Esophagus squamous epithelium (tissue), 5 donors: ENCODE results near the gene RPS8. TPM values are rescaled to one million over a fixed set of nuclear protein-coding genes. Genes with fewer than 3 reads are reported as not detected.
A peak's percentile ranks its signal among the peaks of the same experiment; 100 is the strongest.

Experiments
- DNase-seq: peaks from one replicate; lab custom pipeline; 2025; lab: John Stamatoyannopoulos, UW
- H3K27ac ChIP-seq, 4 donors: fragments of 200-600 bp; sonication (generic); one replicate each; pipeline ENCODE4 v1.5.1; 2016 to 2019; ENCODE audit warnings: mild to moderate bottlenecking in 1 of 4
- H3K27me3 ChIP-seq, 4 donors: fragments of 200-600 bp; sonication (generic); 1 replicate in 3 of 4; 2 replicates in 1 of 4; pipeline versions ENCODE4 v1.5.1 to v1.6.0; 2017 to 2021; ENCODE audit warnings: antibody characterized with exemption in 1 of 4
- H3K36me3 ChIP-seq, 3 donors: fragments of 200-600 bp; sonication (generic); one replicate each; pipeline ENCODE4 v1.5.1; 2016 to 2019
- H3K4me1 ChIP-seq, 3 donors: fragments of 200-600 bp; sonication (generic); one replicate each; pipeline ENCODE4 v1.5.1; 2017 to 2019
- H3K4me3 ChIP-seq, 4 donors: fragments of 200-600 bp; sonication (generic); 1 replicate in 3 of 4; 2 replicates in 1 of 4; pipeline ENCODE4 v1.5.1; 2016 to 2019; ENCODE audit warnings: mild to moderate bottlenecking in 2 of 4, moderate library complexity in 1 of 4
- H3K9me3 ChIP-seq, 3 donors: fragments of 200-600 bp; sonication (generic); one replicate each; pipeline ENCODE4 v1.5.1; 2016 to 2019
- POLR2A ChIP-seq, 4 donors: fragments of 450-650 bp; IDR thresholded peaks; one replicate each; pipeline ENCODE4 v1.6.1; 2017; ENCODE audit warnings: antibody characterized with exemption in 4 of 4, mild to moderate bottlenecking in 4 of 4, moderate library complexity in 3 of 4
- WGBS, 2 donors: methylation state at CpG; one replicate each; pipeline ENCODE4 v1.1.5; 2018; 5-methylcytosine and 5-hydroxymethylcytosine counted together
- intact Hi-C: fragments of 100-400 bp; cut with DNase I; formaldehyde crosslinking; loops from one replicate; pipeline ENCODE4 v1.15.0; 2022
- total RNA-seq, 4 donors: library from RNA; depleted of rRNA; stranded (reverse); fragments of >200 nt; gene quantifications; one replicate each; pipeline ENCODE4 v1.1.0, GENCODE V29; 2016
- TF ChIP-seq, protein P1 (sequence below), 6 experiments: fragments of 450-650 bp in 4 of 6; fragments of 200-600 bp in 2 of 6; sonication (generic) in 2 of 6; IDR thresholded peaks; one replicate each; pipeline ENCODE4 v1.5.1; 2016 to 2019; ENCODE audit warnings: antibody characterized with exemption in 6 of 6, mild to moderate bottlenecking in 4 of 6, moderate library complexity in 4 of 6
- donor health status: DM: yes; HTN: yes; CAD: no.

The RPS8 gene
- total RNA-seq, 4 donors from 2014 or later, result 1,915 to 3,855 (median 2,689) TPM

DNA sequence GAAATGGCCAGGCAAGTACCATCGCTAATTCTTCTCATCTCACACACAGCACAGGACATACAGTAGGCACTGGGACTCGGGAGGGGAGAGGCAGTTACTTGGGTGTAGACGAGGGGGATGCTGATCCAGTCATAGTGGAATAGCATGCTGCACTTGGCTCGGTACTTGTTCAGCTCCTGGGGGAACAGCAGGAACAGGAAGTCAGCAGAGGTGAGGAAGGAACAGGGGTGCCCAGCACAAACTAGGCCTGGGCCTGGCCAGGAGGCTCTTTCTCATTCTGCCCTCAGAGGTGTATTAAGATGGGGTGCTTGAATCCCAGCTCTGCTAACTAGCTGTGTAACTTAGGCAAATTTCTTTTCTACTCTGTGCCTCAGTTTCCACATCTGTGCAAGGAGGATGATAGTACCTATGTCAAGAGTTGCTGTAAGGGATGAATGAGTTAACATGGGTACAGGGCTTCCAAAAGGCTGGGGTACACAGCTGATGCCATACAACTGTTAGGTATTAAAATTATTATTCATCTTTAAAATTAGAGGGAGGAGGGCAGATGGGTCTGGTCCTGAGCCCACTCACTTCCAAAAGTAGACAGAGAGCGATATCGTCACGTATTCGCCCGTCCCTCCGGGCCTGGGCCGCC, 10.3 kb downstream of the RPS8 start:
- H3K27ac ChIP-seq, result peak overlapping the region in 3 of 4 donors; percentile 24 to 81 (median 77)
- H3K9me3 ChIP-seq, result no peaks in the 10 kb centered on the region
- TF ChIP-seq, protein P1, sequence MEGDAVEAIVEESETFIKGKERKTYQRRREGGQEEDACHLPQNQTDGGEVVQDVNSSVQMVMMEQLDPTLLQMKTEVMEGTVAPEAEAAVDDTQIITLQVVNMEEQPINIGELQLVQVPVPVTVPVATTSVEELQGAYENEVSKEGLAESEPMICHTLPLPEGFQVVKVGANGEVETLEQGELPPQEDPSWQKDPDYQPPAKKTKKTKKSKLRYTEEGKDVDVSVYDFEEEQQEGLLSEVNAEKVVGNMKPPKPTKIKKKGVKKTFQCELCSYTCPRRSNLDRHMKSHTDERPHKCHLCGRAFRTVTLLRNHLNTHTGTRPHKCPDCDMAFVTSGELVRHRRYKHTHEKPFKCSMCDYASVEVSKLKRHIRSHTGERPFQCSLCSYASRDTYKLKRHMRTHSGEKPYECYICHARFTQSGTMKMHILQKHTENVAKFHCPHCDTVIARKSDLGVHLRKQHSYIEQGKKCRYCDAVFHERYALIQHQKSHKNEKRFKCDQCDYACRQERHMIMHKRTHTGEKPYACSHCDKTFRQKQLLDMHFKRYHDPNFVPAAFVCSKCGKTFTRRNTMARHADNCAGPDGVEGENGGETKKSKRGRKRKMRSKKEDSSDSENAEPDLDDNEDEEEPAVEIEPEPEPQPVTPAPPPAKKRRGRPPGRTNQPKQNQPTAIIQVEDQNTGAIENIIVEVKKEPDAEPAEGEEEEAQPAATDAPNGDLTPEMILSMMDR (IDR thresholded peaks at IDR 0.05), result no peak
- no peak for TF ChIP-seq POLR2A (IDR thresholded peaks at IDR 0.05)
- H3K36me3 ChIP-seq, result peaks cover 0 to 18% (median 7%) of the 10 kb centered on the region in 3 donors
- WGBS, 2 donors, result 35 to 39% methylated on average over 11 of the region's 11 CpGs
- no peaks in the 10 kb centered on the region for H3K27me3 ChIP-seq
- peaks cover 20 to 45% (median 27%) of the 10 kb centered on the region in 3 donors for H3K4me1 ChIP-seq
- peak overlapping the region in 3 of 4 donors; percentile 51 to 63 (median 57) for H3K4me3 ChIP-seq
- intact Hi-C loops, result loop anchor here (10.0 kb wide), 1 partner anchor 49 kb away; no protein-coding TSS in a partner anchor
- no peak for DNase-seq

DNA sequence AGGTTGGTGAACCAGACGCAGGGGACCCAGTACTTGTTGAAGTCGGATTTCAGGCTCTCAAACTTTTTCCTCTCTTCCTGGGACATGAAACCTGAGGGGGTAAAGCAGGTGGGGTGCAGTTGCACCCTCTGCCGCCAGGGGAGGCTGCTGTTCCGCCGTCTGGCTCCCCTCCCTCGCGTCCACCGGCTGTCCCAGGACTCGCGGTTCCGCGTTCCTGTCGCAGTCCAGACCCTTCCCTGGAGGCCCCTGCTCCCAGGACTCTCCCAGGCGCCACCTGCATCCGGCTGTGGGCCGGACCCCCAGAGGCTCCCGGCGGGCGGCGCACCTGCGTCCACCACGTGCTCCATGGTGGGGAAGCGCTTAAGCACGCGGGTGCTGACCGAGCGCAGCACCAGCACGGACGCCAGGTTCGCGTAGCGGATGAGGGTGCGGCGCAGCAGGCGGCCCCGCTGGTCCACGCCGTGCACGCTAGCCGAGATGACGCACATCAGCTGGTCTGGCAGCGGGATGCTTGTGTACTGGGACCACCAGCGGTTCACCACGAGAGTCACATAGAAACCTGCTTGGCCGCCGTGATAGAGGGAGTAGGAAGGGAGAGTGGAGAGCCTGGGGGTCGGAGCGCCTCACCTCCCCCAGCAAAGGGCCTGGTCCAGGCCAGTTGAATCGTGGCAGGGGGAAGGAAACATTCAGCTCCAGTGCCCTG, 10.9 kb downstream of the RPS8 start:
- TF ChIP-seq, protein P1 (IDR thresholded peaks at IDR 0.05), result peak; percentile 98 to 100 (median 100)
- TF ChIP-seq POLR2A (IDR thresholded peaks at IDR 0.05), result no peak
- WGBS, 2 donors, result 13 to 16% methylated on average over 3 to 10 of the region's 49 CpGs
- Histone ChIP-seq H3K4me1 (peaks cover 20 to 45% (median 27%) of the 10 kb centered on the region in 3 donors), H3K27ac (peak overlapping the region in 3 of 4 donors; percentile 24 to 81 (median 77)), H3K27me3 (no peaks in the 10 kb centered on the region), H3K4me3 (peak overlapping the region; percentile 34 to 63 (median 54)), H3K9me3 (no peaks in the 10 kb centered on the region), H3K36me3 (peaks cover 0 to 11% (median 2%) of the 10 kb centered on the region in 3 donors)
- no peak for DNase-seq
- intact Hi-C loops, result loop anchor here (10.0 kb wide), 1 partner anchor 49 kb away; no protein-coding TSS in a partner anchor

DNA sequence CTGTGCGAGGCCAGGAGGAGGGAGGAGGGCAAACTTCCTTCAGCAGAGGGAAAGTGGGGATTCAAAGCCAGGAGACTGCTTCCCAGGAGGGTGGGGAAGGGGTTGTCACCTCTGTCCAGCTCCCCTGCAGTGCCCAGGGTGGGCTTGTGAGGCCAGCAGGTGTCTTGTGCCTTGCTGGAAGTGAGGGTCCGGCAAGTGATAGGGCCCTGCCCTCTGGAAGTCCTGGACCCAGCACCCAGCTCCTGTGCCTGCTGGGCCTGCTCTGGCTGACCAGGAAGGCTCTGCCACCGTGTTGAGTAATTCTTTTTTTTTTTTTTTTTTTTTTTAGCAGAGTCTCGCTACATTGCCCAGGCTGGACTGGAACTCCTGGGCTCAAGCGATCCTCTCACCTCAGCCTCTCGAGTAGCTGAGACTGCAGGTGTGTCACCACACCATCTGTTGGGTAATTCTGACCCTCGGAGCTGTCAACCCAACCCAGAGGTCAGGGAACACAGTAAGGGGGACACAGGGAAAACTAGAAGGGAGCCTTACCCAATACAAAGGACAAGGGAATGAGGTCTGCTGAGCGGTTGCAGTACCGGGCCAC, 11.6 kb downstream of the RPS8 start:
- H3K4me3 ChIP-seq, result peak overlapping the region in 2 of 4 donors; percentile 51 to 63
- TF ChIP-seq, protein P1 (IDR thresholded peaks at IDR 0.05), result no peak
- TF ChIP-seq POLR2A (IDR thresholded peaks at IDR 0.05), result no peak
- H3K27me3 ChIP-seq, result no peaks in the 10 kb centered on the region
- peaks cover 0 to 4% (median 0%) of the 10 kb centered on the region in 3 donors for H3K36me3 ChIP-seq
- DNase-seq, result no peak
- 74 to 81% methylated on average over 4 to 5 of the region's 9 CpGs for WGBS, 2 donors
- intact Hi-C loops, result loop anchor here (10.0 kb wide), 1 partner anchor 48 kb away; no protein-coding TSS in a partner anchor
- H3K9me3 ChIP-seq, result no peaks in the 10 kb centered on the region
- peaks cover 20 to 45% (median 27%) of the 10 kb centered on the region in 3 donors for H3K4me1 ChIP-seq
- H3K27ac ChIP-seq, result peak overlapping the region in 3 of 4 donors; percentile 24 to 81 (median 77)

DNA sequence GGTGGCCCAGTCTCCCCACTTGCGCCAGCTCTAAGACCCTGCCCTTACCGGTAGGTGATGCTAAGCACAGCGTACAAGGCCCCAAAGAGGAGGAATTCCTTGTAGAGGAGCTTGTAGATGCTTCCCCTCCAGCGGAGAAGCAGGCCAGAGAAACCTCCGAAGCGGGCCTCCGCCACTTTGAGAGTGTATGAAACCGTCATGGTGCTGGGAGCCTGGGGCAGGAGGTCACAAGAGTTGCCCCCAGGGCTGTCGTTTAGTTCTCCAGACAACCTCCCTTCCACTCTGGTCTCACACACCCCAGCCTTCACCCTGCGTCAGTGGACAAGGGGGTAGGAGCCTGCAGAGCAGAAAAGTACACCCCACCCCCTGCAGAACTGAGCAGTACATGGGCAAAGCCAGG, 12.2 kb downstream of the RPS8 start:
- peaks cover 20 to 45% (median 27%) of the 10 kb centered on the region in 3 donors for H3K4me1 ChIP-seq
- no peaks in the 10 kb centered on the region for H3K36me3 ChIP-seq
- intact Hi-C loops, result loop anchor here (10.0 kb wide), 1 partner anchor 47 kb away; no protein-coding TSS in a partner anchor
- no peak overlapping the region for H3K27ac ChIP-seq
- DNase-seq, result no peak
- no peak for TF ChIP-seq POLR2A (IDR thresholded peaks at IDR 0.05)
- TF ChIP-seq, protein P1 (IDR thresholded peaks at IDR 0.05), result no peak
- 97 to 100% methylated on average over 3 to 7 of the region's 10 CpGs for WGBS, 2 donors
- no peak overlapping the region for H3K4me3 ChIP-seq
- no peaks in the 10 kb centered on the region for H3K27me3 ChIP-seq
- no peaks in the 10 kb centered on the region for H3K9me3 ChIP-seq
